ENCODE measurements around the gene DCAF8L2. TPM values are rescaled to one million over a fixed set of nuclear protein-coding genes. Genes with fewer than 3 reads are reported as not detected.

Gene DCAF8L2
- total and polyA plus RNA-seq, 2 of the 13 experiments (the other 11 are each of a cell fraction or from before 2014, with no cell fraction given): not detected

DNA sequence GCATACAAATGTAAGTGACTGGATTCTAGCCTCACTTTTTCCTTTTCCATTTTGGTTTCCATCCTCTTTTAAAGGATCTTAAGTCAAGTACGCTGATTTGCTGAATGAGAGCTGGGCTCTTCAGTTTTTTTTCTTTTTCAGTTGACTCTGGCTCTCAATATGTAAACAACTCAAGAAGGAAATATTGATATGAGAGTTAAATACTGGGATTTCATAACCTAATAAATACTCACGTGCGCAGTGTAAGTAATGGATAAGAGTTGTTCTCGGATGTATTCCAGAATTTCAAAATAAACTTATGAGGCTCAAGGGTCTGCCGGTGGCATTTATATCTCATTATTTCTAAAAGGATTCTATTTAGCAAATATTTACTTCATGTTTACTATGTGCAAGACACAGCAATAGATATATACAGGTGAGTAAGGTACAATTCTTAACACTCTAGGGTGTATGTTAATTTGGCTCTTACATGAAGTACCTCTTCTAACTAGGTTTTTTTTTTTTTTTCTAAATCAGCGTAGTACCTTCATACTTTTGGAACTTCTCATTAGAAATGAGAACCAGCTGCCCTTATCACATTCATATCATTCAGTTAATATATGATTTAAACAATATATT lies 206.6 kb downstream of the DCAF8L2 start (continued):
- no peak for TF ChIP-seq GABPA (IDR thresholded peaks at IDR 0.05; ENCODE audit: low read depth, low read length)
- no peak for TF ChIP-seq GABPA (CRISPR knock-in tag; IDR thresholded peaks at IDR 0.05; ENCODE audit: low read depth)
- TF ChIP-seq ZFP36 (IDR thresholded peaks at IDR 0.05; ENCODE audit: borderline replicate concordance, low read depth, low read length, partially characterized antibody): no peak

DNA sequence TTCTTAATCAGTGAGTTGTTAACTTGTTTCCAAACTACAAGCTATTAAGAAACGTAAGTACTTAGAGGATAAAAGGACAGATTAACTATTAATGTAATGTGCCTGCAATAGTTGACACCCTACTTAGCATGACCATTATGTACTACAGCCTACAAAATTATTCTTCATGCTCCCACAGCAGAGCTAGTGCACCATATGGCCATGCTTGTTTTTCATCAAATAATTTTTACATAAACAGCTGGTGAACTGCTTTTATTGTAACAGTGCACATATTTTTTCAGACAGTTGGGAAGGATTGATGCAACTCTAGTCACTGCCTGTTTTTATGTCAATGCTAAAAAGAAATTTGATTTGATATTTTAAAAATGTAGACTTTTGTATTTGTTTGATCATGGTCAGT lies 207.4 kb downstream of the DCAF8L2 start:
- Histone ChIP-seq H3K4me3 (replicated peaks in 1 of 3; ENCODE audit: insufficient read depth in 1 of 3, low read depth in 2 of 3, low read length in 3 of 3) (no peak overlapping the region), H3K27me3 (ENCODE audit: control insufficient read depth in 1 of 2, insufficient read depth in 2 of 2, low read length in 2 of 2) (no peaks in the 10 kb centered on the region), H3K9me3 (ENCODE audit: low read length) (no peaks in the 10 kb centered on the region), H4K20me1 (ENCODE audit: insufficient read depth, low read length) (no peaks in the 10 kb centered on the region), H3K27ac (ENCODE audit: extremely low read length, insufficient read depth, low read length) (no peak overlapping the region), H3K4me1 (ENCODE audit: insufficient read depth, low read length) (no peaks in the 10 kb centered on the region), H3K79me2 (ENCODE audit: insufficient read depth, low read length) (no peaks in the 10 kb centered on the region), H3K36me3 (replicated peaks in 1 of 2; ENCODE audit: control insufficient read depth in 1 of 2, insufficient read depth in 2 of 2, low read length in 2 of 2) (no peaks in the 10 kb centered on the region), H3K4me2 (ENCODE audit: low read depth, low read length) (no peak overlapping the region), H2AFZ (ENCODE audit: low read length) (no peak overlapping the region), H3K9ac (ENCODE audit: insufficient read depth, low read depth, low read length) (no peak overlapping the region)
- WGBS (ENCODE audit: low lambda C conversion rate): 0% methylated on average over 1 of the region's 1 CpG
- no peak for TF ChIP-seq ZNF879 (CRISPR knock-in tag; IDR thresholded peaks at IDR 0.05)
- no peak for TF ChIP-seq MIXL1 (CRISPR knock-in tag; IDR thresholded peaks at IDR 0.05)
- no peak for TF ChIP-seq ZNF607 (CRISPR knock-in tag; IDR thresholded peaks at IDR 0.05; ENCODE audit: borderline replicate concordance)
- TF ChIP-seq, protein P1, sequence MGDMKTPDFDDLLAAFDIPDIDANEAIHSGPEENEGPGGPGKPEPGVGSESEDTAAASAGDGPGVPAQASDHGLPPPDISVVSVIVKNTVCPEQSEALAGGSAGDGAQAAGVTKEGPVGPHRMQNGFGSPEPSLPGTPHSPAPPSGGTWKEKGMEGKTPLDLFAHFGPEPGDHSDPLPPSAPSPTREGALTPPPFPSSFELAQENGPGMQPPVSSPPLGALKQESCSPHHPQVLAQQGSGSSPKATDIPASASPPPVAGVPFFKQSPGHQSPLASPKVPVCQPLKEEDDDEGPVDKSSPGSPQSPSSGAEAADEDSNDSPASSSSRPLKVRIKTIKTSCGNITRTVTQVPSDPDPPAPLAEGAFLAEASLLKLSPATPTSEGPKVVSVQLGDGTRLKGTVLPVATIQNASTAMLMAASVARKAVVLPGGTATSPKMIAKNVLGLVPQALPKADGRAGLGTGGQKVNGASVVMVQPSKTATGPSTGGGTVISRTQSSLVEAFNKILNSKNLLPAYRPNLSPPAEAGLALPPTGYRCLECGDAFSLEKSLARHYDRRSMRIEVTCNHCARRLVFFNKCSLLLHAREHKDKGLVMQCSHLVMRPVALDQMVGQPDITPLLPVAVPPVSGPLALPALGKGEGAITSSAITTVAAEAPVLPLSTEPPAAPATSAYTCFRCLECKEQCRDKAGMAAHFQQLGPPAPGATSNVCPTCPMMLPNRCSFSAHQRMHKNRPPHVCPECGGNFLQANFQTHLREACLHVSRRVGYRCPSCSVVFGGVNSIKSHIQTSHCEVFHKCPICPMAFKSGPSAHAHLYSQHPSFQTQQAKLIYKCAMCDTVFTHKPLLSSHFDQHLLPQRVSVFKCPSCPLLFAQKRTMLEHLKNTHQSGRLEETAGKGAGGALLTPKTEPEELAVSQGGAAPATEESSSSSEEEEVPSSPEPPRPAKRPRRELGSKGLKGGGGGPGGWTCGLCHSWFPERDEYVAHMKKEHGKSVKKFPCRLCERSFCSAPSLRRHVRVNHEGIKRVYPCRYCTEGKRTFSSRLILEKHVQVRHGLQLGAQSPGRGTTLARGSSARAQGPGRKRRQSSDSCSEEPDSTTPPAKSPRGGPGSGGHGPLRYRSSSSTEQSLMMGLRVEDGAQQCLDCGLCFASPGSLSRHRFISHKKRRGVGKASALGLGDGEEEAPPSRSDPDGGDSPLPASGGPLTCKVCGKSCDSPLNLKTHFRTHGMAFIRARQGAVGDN (CRISPR knock-in tag; IDR thresholded peaks at IDR 0.05): no peak
- ATAC-seq (no peak), FAIRE-seq (peak; percentile 8), DNase-seq (ENCODE audit: low spot score) (no peak)
- in situ Hi-C loops (cut with HindIII; ENCODE audit: extremely low pct_ligation_motif_present, low pct_unique_long_range_greater_than_20kb): no loop called here
- no TSS peak for BruUV-seq (replicated peaks)
- ChIA-PET CTCF (ENCODE audit: low intra/inter-chr PET ratio, low total read pairs) (no interaction called here), POLR2A (no interaction called here)
- intact Hi-C loops (cut with micrococcal nuclease; ENCODE audit: unreplicated experiment): no loop called here

Other genes with a start within 250 kb of the DCAF8L2 start
- not detected in 2 replicates for gene PPP4R3C, start 127.0 kb upstream of the DCAF8L2 start, total RNA-seq (2016; rRNA removed; fragmentation: Illumina TruSeq; extraction: Trizol)
- not detected in 2 replicates for gene PPP4R3C, start 127.0 kb upstream of the DCAF8L2 start, polyA plus RNA-seq (2011; rRNA removed)
- not detected in 2 replicates for gene MAGEB10, start 217.6 kb downstream of the DCAF8L2 start, total RNA-seq (2016; rRNA removed; fragmentation: Illumina TruSeq; extraction: Trizol)
- gene MAGEB10, start 217.6 kb downstream of the DCAF8L2 start, polyA plus RNA-seq (2011; rRNA removed): not detected in 2 replicates

All from HepG2 (cell line).